T-helper 2 cell treated with Interferon-gamma antibody and Interleukin-4, amounts not matched to agents 5 μg/mL and 100 μg/mL, for 36 hours (primary cell): Measurements from ENCODE around the gene EHMT2.
"Not testable (repeated sequence)": the region's sequence is repeated elsewhere in the genome, so short reads cannot be mapped to it uniquely, and the experiment has no call there.

ENCODE experiments used
- DNase-seq: peaks from one replicate; pipeline ENCODE4 v3.0.0; 2021; ENCODE audit warnings: low spot score
- H3K27ac Mint-ChIP-seq: one replicate; pipeline ENCODE4 v1.8.0; 2021; ENCODE audit warnings: mild to moderate bottlenecking, mixed read lengths
- H3K27me3 Mint-ChIP-seq: one replicate; pipeline ENCODE4 v1.8.0; 2021; ENCODE audit warnings: low read depth, mixed read lengths
- H3K36me3 Mint-ChIP-seq: one replicate; pipeline ENCODE4 v1.8.0; 2021; ENCODE audit warnings: low read depth, mixed read lengths
- H3K4me1 Mint-ChIP-seq: one replicate; pipeline ENCODE4 v1.8.0; 2021; ENCODE audit warnings: low read depth, mixed read lengths
- H3K4me3 Mint-ChIP-seq: one replicate; pipeline ENCODE4 v1.8.0; 2022; ENCODE audit warnings: mild to moderate bottlenecking, moderate library complexity, mixed read lengths
- H3K9me3 Mint-ChIP-seq: one replicate; pipeline ENCODE4 v1.8.0; 2021; ENCODE audit warnings: mixed read lengths

Gene EHMT2

GRCh38 chr6:31897612-31898382 is at the start of gene EHMT2:
TSS of gene EHMT2 (minus strand) at chr6:31897698. CDS start at chr6:31897677, 21 bp downstream.
- peaks cover 24% of the 10 kb centered on the region for H3K4me1 Mint-ChIP-seq

DNA sequence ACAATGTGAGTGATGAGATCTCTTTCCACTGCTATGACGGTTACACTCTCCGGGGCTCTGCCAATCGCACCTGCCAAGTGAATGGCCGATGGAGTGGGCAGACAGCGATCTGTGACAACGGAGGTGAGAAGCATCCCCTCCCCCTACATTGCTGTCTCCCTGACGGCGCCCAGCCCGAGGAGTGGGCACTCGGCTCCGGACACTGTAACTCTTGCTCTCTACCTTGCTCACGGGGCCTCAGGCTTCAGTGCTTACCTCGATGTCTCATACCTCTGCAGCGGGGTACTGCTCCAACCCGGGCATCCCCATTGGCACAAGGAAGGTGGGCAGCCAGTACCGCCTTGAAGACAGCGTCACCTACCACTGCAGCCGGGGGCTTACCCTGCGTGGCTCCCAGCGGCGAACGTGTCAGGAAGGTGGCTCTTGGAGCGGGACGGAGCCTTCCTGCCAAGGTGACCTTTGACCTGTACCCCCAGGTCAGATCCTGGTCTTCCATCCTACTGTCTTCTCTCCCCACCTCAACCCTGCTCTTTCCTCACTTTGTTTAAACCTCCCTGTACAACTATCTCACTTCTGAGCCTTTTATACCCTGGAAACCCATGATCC is 49.7 kb upstream of the EHMT2 start:
- Mint-ChIP-seq H3K4me3 (no peak overlapping the region), H3K27ac (no peak overlapping the region), H3K4me1 (no peaks in the 10 kb centered on the region), H3K27me3 (no peaks in the 10 kb centered on the region), H3K36me3 (no peaks in the 10 kb centered on the region), H3K9me3 (no peaks in the 10 kb centered on the region)
- DNase-seq: no peak

More at GRCh38 chr6:31897612-31898382, at the start of gene EHMT2:
- H3K36me3 Mint-ChIP-seq: peaks cover 21% of the 10 kb centered on the region
- DNase-seq: peak; percentile 87
- H3K27ac Mint-ChIP-seq: peak within 1 kb of the TSS; percentile 94
- H3K4me3 Mint-ChIP-seq: peak within 1 kb of the TSS; percentile 99
- no peaks in the 10 kb centered on the region for H3K9me3 Mint-ChIP-seq
- H3K27me3 Mint-ChIP-seq: no peaks in the 10 kb centered on the region

GRCh38 chr6:31946370-31946885 is 48.9 kb upstream of the EHMT2 start:
- Mint-ChIP-seq H3K27me3 (no peaks in the 10 kb centered on the region), H3K4me3 (no peak overlapping the region), H3K4me1 (no peaks in the 10 kb centered on the region), H3K9me3 (no peaks in the 10 kb centered on the region), H3K36me3 (no peaks in the 10 kb centered on the region), H3K27ac (no peak overlapping the region)
- DNase-seq: no peak

GRCh38 chr6:31945507-31946369 is 48.2 kb upstream of the EHMT2 start, which contains the start of gene CFB:
TSS of gene CFB (plus strand) at chr6:31946095. CDS start at chr6:31946222, 127 bp downstream.
- Mint-ChIP-seq H3K27ac (no peak within 1 kb of the TSS), H3K27me3 (no peaks in the 10 kb centered on the region)

GRCh38 chr6:31945154-31945506 is 47.6 kb upstream of the EHMT2 start:
- Mint-ChIP-seq H3K27ac (no peak overlapping the region), H3K4me1 (no peaks in the 10 kb centered on the region), H3K9me3 (no peaks in the 10 kb centered on the region), H3K27me3 (no peaks in the 10 kb centered on the region), H3K36me3 (no peaks in the 10 kb centered on the region), H3K4me3 (no peak overlapping the region)
- no peak for DNase-seq

More at GRCh38 chr6:31945507-31946369, 48.2 kb upstream of the EHMT2 start, which contains the start of gene CFB:
- no peaks in the 10 kb centered on the region for H3K4me1 Mint-ChIP-seq
- H3K4me3 Mint-ChIP-seq: no peak within 1 kb of the TSS
- no peaks in the 10 kb centered on the region for H3K36me3 Mint-ChIP-seq
- no peaks in the 10 kb centered on the region for H3K9me3 Mint-ChIP-seq
- DNase-seq: no peak

GRCh38 chr6:31943742-31944141 is 46.2 kb upstream of the EHMT2 start:
- H3K36me3 Mint-ChIP-seq: no peaks in the 10 kb centered on the region
- no peaks in the 10 kb centered on the region for H3K4me1 Mint-ChIP-seq
- no peaks in the 10 kb centered on the region for H3K27me3 Mint-ChIP-seq
- H3K4me3 Mint-ChIP-seq: no peak overlapping the region
- no peaks in the 10 kb centered on the region for H3K9me3 Mint-ChIP-seq
- DNase-seq: no peak
- H3K27ac Mint-ChIP-seq: no peak overlapping the region

DNA sequence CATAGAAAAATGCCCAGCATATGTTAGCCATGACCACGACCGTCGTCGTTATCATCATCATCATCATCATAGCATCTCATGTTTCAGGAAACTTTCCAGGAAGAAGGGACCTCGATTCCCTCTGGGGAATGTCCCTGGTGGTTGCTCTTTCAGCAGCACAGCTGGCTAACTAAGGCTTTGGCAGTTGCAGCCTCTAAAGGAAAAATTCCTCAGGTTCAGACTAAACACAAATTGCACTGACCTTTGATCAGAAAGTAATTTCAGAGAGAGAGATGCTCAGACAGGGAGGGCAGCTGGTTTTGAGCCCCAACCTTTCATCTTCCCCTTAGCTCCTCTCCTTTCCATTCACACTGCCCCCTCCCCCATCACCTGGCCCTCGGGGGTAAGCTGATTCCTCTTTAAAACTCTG is 42.8 kb upstream of the EHMT2 start:
- Mint-ChIP-seq H3K4me3 (no peak overlapping the region), H3K9me3 (no peaks in the 10 kb centered on the region), H3K27me3 (no peaks in the 10 kb centered on the region), H3K36me3 (no peaks in the 10 kb centered on the region), H3K4me1 (no peaks in the 10 kb centered on the region), H3K27ac (no peak overlapping the region)
- DNase-seq: no peak

DNA sequence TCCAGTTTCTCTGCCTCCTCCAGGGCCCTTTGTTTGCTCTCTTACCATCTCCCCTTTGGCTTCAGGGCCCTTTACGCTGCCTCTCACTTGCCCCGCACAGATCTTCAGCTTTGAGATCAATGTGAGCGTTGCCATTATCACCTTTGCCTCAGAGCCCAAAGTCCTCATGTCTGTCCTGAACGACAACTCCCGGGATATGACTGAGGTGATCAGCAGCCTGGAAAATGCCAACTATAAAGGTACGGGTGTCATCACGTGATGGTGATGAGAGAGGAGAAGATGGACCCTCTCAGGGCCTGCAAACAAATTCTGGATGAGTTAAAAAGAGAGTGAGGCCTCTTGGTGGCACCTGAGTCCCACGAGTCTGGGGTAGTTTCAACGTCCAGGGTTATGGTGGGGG is 38.3 kb upstream of the EHMT2 start:
- Mint-ChIP-seq H3K27me3 (peaks cover 2% of the 10 kb centered on the region), H3K36me3 (no peaks in the 10 kb centered on the region), H3K9me3 (no peaks in the 10 kb centered on the region), H3K4me1 (no peaks in the 10 kb centered on the region), H3K27ac (no peak overlapping the region), H3K4me3 (no peak overlapping the region)
- DNase-seq: no peak

DNA sequence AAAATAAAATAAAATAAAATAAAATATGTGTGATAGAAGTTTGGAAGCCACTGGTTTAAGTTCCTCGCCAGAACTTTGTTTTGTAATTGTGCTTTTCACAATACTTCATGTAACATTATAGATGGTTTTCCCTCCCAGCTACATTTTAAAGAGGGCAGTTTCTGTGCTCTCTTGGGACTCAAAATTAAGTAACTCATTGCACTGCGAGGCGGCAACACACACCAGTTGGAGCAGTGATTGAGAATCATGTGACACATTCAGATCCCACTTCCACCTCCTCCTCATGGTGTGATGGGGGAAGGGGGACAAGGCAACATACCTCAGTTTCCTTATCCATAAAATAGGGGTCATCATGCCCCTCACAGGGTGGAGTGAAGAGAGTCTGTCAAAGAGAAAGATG is 37.5 kb upstream of the EHMT2 start:
- H3K36me3 Mint-ChIP-seq: no peaks in the 10 kb centered on the region
- H3K27ac Mint-ChIP-seq: no peak overlapping the region
- no peak for DNase-seq
- H3K27me3 Mint-ChIP-seq: peaks cover 2% of the 10 kb centered on the region
- H3K9me3 Mint-ChIP-seq: no peaks in the 10 kb centered on the region
- no peak overlapping the region for H3K4me3 Mint-ChIP-seq
- no peaks in the 10 kb centered on the region for H3K4me1 Mint-ChIP-seq

- Mint-ChIP-seq H3K27me3 (peaks cover 2% of the 10 kb centered on the region), H3K36me3 (no peaks in the 10 kb centered on the region), H3K4me3 (no peak overlapping the region), H3K4me1 (peaks cover 2% of the 10 kb centered on the region), H3K9me3 (no peaks in the 10 kb centered on the region), H3K27ac (no peak overlapping the region)
- no peak for DNase-seq
Measured at GRCh38 chr6:31933537-31933936, 36.0 kb upstream of the EHMT2 start.

DNA sequence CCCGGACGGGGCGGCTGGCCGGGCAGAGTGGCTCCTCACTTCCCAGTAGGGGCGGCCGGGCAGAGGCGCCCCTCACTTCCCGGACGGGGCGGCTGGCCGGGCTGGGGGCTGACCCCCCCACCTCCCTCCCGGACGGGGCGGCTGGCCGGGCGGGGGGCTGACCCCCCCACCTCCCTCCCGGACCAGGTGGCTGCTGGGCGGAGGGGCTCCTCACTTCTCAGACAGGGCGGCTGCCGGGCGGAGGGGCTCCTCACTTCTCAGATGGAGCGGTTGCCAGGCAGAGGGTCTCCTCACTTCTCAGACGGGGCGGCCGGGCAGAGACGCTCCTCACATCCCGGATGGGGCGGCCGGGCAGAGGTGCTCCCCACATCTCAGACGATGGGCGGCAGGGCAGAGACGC is 34.6 kb upstream of the EHMT2 start:
- not testable (repeated sequence) for H3K27ac Mint-ChIP-seq, H3K36me3 Mint-ChIP-seq, DNase-seq, H3K4me1 Mint-ChIP-seq, H3K4me3 Mint-ChIP-seq, H3K27me3 Mint-ChIP-seq, H3K9me3 Mint-ChIP-seq

DNA sequence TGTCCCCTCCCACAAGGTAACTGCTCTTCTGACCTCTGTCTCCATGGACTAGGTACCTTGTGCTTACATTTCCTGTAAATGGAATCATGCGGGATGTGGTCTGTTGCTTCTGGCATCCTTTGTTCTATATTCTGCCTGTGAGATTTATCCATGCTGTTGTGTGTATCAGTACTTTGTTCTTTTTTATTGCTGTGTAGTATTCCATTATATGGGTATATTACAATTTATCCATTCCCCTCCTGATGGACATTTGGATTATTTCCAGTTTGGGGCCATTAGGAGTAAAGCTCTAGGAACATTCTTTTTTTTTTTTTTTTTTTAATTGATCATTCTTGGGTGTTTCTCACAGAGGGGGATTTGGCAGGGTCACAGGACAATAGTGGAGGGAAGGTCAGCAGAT is 33.5 kb upstream of the EHMT2 start:
- H3K4me1 Mint-ChIP-seq: peaks cover 2% of the 10 kb centered on the region
- no peaks in the 10 kb centered on the region for H3K36me3 Mint-ChIP-seq
- H3K9me3 Mint-ChIP-seq: no peaks in the 10 kb centered on the region
- no peak overlapping the region for H3K27ac Mint-ChIP-seq
- no peak overlapping the region for H3K4me3 Mint-ChIP-seq
- DNase-seq: no peak
- H3K27me3 Mint-ChIP-seq: peaks cover 2% of the 10 kb centered on the region

DNA sequence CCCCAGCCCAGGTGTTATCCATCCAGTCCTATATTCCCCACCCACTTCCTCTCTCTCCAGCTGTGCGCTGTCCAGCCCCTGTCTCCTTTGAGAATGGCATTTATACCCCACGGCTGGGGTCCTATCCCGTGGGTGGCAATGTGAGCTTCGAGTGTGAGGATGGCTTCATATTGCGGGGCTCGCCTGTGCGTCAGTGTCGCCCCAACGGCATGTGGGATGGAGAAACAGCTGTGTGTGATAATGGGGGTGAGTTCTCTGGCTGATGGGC is 31.1 kb upstream of the EHMT2 start:
- DNase-seq: no peak
- Mint-ChIP-seq H3K27ac (no peak overlapping the region), H3K4me3 (no peak overlapping the region), H3K36me3 (no peaks in the 10 kb centered on the region), H3K9me3 (no peaks in the 10 kb centered on the region), H3K27me3 (no peaks in the 10 kb centered on the region), H3K4me1 (peaks cover 2% of the 10 kb centered on the region)
